ENCODE results near the gene RASA3.

DNA sequence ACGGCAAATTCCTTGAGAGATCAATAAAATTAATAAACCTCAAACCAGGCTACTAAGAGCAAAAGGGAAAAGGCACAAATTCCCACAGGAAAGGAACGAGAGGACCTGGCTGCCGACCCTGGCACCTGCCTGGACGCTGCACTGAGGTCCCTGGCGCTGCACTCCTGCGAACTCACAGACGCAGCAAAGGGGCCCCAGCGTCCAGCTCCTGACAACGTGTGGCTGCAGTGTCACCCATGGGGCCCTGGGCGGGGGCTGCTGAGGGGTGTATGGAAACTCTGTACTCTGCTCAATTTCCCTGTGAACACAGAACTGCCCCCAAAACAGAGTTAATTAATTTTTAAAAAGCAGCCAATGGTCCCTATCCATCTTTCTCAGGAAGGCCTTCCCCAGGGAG, 97.2 kb downstream of the RASA3 start:
- TF ChIP-seq, protein P1, sequence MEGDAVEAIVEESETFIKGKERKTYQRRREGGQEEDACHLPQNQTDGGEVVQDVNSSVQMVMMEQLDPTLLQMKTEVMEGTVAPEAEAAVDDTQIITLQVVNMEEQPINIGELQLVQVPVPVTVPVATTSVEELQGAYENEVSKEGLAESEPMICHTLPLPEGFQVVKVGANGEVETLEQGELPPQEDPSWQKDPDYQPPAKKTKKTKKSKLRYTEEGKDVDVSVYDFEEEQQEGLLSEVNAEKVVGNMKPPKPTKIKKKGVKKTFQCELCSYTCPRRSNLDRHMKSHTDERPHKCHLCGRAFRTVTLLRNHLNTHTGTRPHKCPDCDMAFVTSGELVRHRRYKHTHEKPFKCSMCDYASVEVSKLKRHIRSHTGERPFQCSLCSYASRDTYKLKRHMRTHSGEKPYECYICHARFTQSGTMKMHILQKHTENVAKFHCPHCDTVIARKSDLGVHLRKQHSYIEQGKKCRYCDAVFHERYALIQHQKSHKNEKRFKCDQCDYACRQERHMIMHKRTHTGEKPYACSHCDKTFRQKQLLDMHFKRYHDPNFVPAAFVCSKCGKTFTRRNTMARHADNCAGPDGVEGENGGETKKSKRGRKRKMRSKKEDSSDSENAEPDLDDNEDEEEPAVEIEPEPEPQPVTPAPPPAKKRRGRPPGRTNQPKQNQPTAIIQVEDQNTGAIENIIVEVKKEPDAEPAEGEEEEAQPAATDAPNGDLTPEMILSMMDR (IDR thresholded peaks at IDR 0.05) = no peak
- no peak for TF ChIP-seq POLR2AphosphoS5 (IDR thresholded peaks at IDR 0.05)
